ACC112 (cell line): ENCODE results near the gene TREML2.
"Not testable (repeated sequence)": the region's sequence is repeated elsewhere in the genome, so short reads cannot be mapped to it uniquely, and the experiment has no call there.

Source experiments
- H2AFZ ChIP-seq: fragments of 200-600 bp; sonication (generic); one replicate; pipeline ENCODE4 v1.6.0; 2017; ENCODE audit warnings: antibody characterized with exemption, low read length; ENCODE audit not compliant: unreplicated experiment
- H3K27ac ChIP-seq: fragments of 200-600 bp; sonication (generic); 2 replicates; pipeline ENCODE4 v1.5.1; 2014; ENCODE audit warnings: low read depth, mild to moderate bottlenecking, antibody characterized with exemption, low read length, moderate library complexity
- H3K27me3 ChIP-seq: fragments of 200-600 bp; sonication (generic); 2 replicates; pipeline ENCODE4 v1.6.1; 2014; ENCODE audit warnings: mild to moderate bottlenecking, antibody characterized with exemption, low read length, moderate library complexity, mixed read lengths; ENCODE audit not compliant: insufficient read depth
- H3K36me3 ChIP-seq: fragments of 200-600 bp; sonication (generic); 2 replicates; pipeline ENCODE4 v1.6.1; 2016; ENCODE audit warnings: mild to moderate bottlenecking, antibody characterized with exemption, low read length, moderate library complexity, mixed read lengths; ENCODE audit not compliant: insufficient read depth
- H3K4me1 ChIP-seq: fragments of 200-600 bp; sonication (generic); one replicate; pipeline ENCODE4 v1.6.1; 2016; ENCODE audit warnings: low read length, mixed read lengths; ENCODE audit not compliant: insufficient read depth, unreplicated experiment, control insufficient read depth
- H3K4me3 ChIP-seq: fragments of 200-600 bp; sonication (generic); 2 replicates; pipeline ENCODE4 v1.5.1; 2014; ENCODE audit warnings: mild to moderate bottlenecking, low read depth, low read length
- H3K79me2 ChIP-seq: fragments of 200-600 bp; sonication (generic); one replicate; pipeline ENCODE4 v1.6.0; 2016; ENCODE audit warnings: low read length; ENCODE audit not compliant: control insufficient read depth, unreplicated experiment, insufficient read depth

The TREML2 gene

GRCh38 chr6:41190791-41191190 lies 10.2 kb downstream of the TREML2 start:
- Histone ChIP-seq H3K27me3 (peaks cover 61% of the 10 kb centered on the region), H3K79me2 (no peaks in the 10 kb centered on the region), H3K36me3 (no peaks in the 10 kb centered on the region), H3K4me1 (no peaks in the 10 kb centered on the region), H2AFZ (no peak overlapping the region), H3K27ac (no peak overlapping the region), H3K4me3 (no peak overlapping the region)

- H2AFZ ChIP-seq: no peak overlapping the region
- no peak overlapping the region for H3K4me3 ChIP-seq
- no peaks in the 10 kb centered on the region for H3K79me2 ChIP-seq
- no peaks in the 10 kb centered on the region for H3K36me3 ChIP-seq
- H3K4me1 ChIP-seq: no peaks in the 10 kb centered on the region
- H3K27ac ChIP-seq: no peak overlapping the region
- peaks cover 62% of the 10 kb centered on the region for H3K27me3 ChIP-seq
These were observed 11.0 kb downstream of the TREML2 start for GRCh38 chr6:41189967-41190366.

GRCh38 chr6:41189046-41189445 lies 11.9 kb downstream of the TREML2 start:
- H3K4me1 ChIP-seq, H3K4me3 ChIP-seq: not testable (repeated sequence)

GRCh38 chr6:41187924-41188886 lies 12.7 kb downstream of the TREML2 start:
- Histone ChIP-seq H3K79me2 (no peaks in the 10 kb centered on the region), H3K27me3 (peaks cover 64% of the 10 kb centered on the region), H3K4me3 (no peak overlapping the region), H2AFZ (no peak overlapping the region), H3K27ac (no peak overlapping the region), H3K36me3 (no peaks in the 10 kb centered on the region), H3K4me1 (no peaks in the 10 kb centered on the region)

More at GRCh38 chr6:41189046-41189445, 11.9 kb downstream of the TREML2 start:
- H3K27me3 ChIP-seq: peaks cover 60% of the 10 kb centered on the region
- not testable (repeated sequence) for H3K27ac ChIP-seq, H3K36me3 ChIP-seq, H2AFZ ChIP-seq, H3K79me2 ChIP-seq

- Histone ChIP-seq H3K27ac (no peak overlapping the region), H2AFZ (no peak overlapping the region), H3K27me3 (peaks cover 70% of the 10 kb centered on the region), H3K4me1 (no peaks in the 10 kb centered on the region), H3K36me3 (no peaks in the 10 kb centered on the region), H3K79me2 (no peaks in the 10 kb centered on the region), H3K4me3 (no peak overlapping the region)
These were observed 14.9 kb downstream of the TREML2 start for GRCh38 chr6:41186031-41186562.

- H3K27ac ChIP-seq: no peak overlapping the region
- H3K79me2 ChIP-seq: no peaks in the 10 kb centered on the region
- H3K27me3 ChIP-seq: peaks cover 71% of the 10 kb centered on the region
- H3K4me1 ChIP-seq: no peaks in the 10 kb centered on the region
- H3K4me3 ChIP-seq: no peak overlapping the region
- H3K36me3 ChIP-seq: no peaks in the 10 kb centered on the region
- H2AFZ ChIP-seq: no peak overlapping the region
These were observed 16.2 kb downstream of the TREML2 start for GRCh38 chr6:41184761-41185160.

- Histone ChIP-seq H3K27me3 (peaks cover 70% of the 10 kb centered on the region), H3K79me2 (no peaks in the 10 kb centered on the region), H3K4me1 (no peaks in the 10 kb centered on the region), H2AFZ (no peak overlapping the region), H3K36me3 (no peaks in the 10 kb centered on the region), H3K4me3 (no peak overlapping the region), H3K27ac (no peak overlapping the region)
These were observed 18.6 kb downstream of the TREML2 start for GRCh38 chr6:41182069-41183034.

GRCh38 chr6:41181566-41181965 lies 19.4 kb downstream of the TREML2 start:
- Histone ChIP-seq H3K79me2 (no peaks in the 10 kb centered on the region), H3K27me3 (peaks cover 78% of the 10 kb centered on the region), H3K4me1 (no peaks in the 10 kb centered on the region), H2AFZ (no peak overlapping the region), H3K27ac (no peak overlapping the region), H3K36me3 (no peaks in the 10 kb centered on the region), H3K4me3 (no peak overlapping the region)

GRCh38 chr6:41179163-41179562 lies 21.8 kb downstream of the TREML2 start:
- H3K79me2 ChIP-seq: no peaks in the 10 kb centered on the region
- H2AFZ ChIP-seq: no peak overlapping the region
- H3K36me3 ChIP-seq: no peaks in the 10 kb centered on the region
- peaks cover 83% of the 10 kb centered on the region for H3K27me3 ChIP-seq
- H3K27ac ChIP-seq: no peak overlapping the region
- H3K4me1 ChIP-seq: no peaks in the 10 kb centered on the region
- no peak overlapping the region for H3K4me3 ChIP-seq

- no peaks in the 10 kb centered on the region for H3K36me3 ChIP-seq
- H3K4me1 ChIP-seq: no peaks in the 10 kb centered on the region
- peaks cover 72% of the 10 kb centered on the region for H3K27me3 ChIP-seq
- H3K4me3 ChIP-seq: no peak overlapping the region
- no peak overlapping the region for H2AFZ ChIP-seq
- no peaks in the 10 kb centered on the region for H3K79me2 ChIP-seq
- H3K27ac ChIP-seq: no peak overlapping the region
These were observed 23.3 kb downstream of the TREML2 start for GRCh38 chr6:41177695-41178094.
